H1 (cell line): Measurements from ENCODE around the gene LDLRAD3. TPM values are rescaled to one million over a fixed set of nuclear protein-coding genes. Genes with fewer than 3 reads are reported as not detected.

Experiments
- CTCF ChIA-PET: fragments of 300-600 bp; sonication (Branson Sonifier 250); formaldehyde crosslinking; loops from one replicate; lab custom pipeline; 2021; ENCODE audit not compliant: partially characterized antibody; lab: Charles Lee
- POLR2A ChIA-PET: fragments of 300-600 bp; sonication (Branson Sonifier 250); formaldehyde crosslinking; loops from one replicate; lab custom pipeline; 2021; ENCODE audit warnings: inconsistent platforms; ENCODE audit not compliant: partially characterized antibody; lab: Charles Lee
- DNase-seq, 2 experiments: peaks; one replicate each; pipeline versions ENCODE4 v3.0.0 to v3.0.0-alpha.2; 2010 to 2022; ENCODE audit warnings: low spot score in 2 of 2, low read depth in 1 of 2, mixed read lengths in 1 of 2
- FAIRE-seq: peaks from 2 replicates; lab custom pipeline; 2011; peaks lifted over from hg19 to GRCh38; lab: Jason Lieb, UNC
- H2AFZ ChIP-seq: 2 replicates; pipeline ENCODE4 v1.8.1; 2012; ENCODE audit warnings: low read length, inconsistent platforms
- H2AK5ac ChIP-seq: 2 replicates; pipeline ENCODE4 v1.6.1; 2013; ENCODE audit warnings: low read depth, low read length
- H2BK120ac ChIP-seq: replicated peaks from 2 replicates; pipeline ENCODE3; 2013; ENCODE audit warnings: low read depth, low read length, inconsistent platforms
- H2BK12ac ChIP-seq: 2 replicates; pipeline ENCODE4 v1.6.1; 2013; ENCODE audit warnings: low read depth, low read length
- H2BK15ac ChIP-seq: 2 replicates; pipeline ENCODE4 v1.6.1; 2013; ENCODE audit warnings: low read length
- H2BK20ac ChIP-seq: 2 replicates; pipeline ENCODE4 v1.6.1; 2013; ENCODE audit warnings: low read length
- H2BK5ac ChIP-seq: 2 replicates; pipeline ENCODE4 v1.6.1; 2013; ENCODE audit warnings: low read depth, low read length
- H3K14ac ChIP-seq: 2 replicates; pipeline ENCODE4 v1.6.1; 2013; ENCODE audit warnings: inconsistent platforms; ENCODE audit not compliant: insufficient read length
- H3K18ac ChIP-seq: 2 replicates; pipeline ENCODE4 v1.6.1; 2013; ENCODE audit warnings: low read length; ENCODE audit errors: extremely low read depth
- H3K23ac ChIP-seq: 2 replicates; pipeline ENCODE4 v1.6.1; 2013; ENCODE audit warnings: inconsistent platforms; ENCODE audit not compliant: insufficient read length
- H3K23me2 ChIP-seq: 2 replicates; pipeline ENCODE4 v1.6.1; 2013; ENCODE audit warnings: low read depth, low read length
- H3K27ac ChIP-seq: 2 replicates; pipeline ENCODE4 v1.6.1; 2011; ENCODE audit warnings: low read depth, low read length, inconsistent platforms
- H3K27me3 ChIP-seq, 4 experiments: replicated peaks in 1 of 4; 1 replicate in 1 of 4; 2 replicates in 3 of 4; pipeline versions ENCODE4 v1.6.1 to v1.8.1; 2011 to 2013; ENCODE audit warnings: low read length in 3 of 4, mild to moderate bottlenecking in 3 of 4, inconsistent platforms in 2 of 4, mixed read lengths in 2 of 4, moderate library complexity in 1 of 4; ENCODE audit not compliant: control insufficient read depth in 3 of 4, insufficient read depth in 3 of 4; ENCODE audit errors: extremely low read depth in 1 of 4
- H3K36me3 ChIP-seq, 4 experiments: 2 replicates each; pipeline versions ENCODE4 v1.6.1 to v1.8.1; 2011 to 2013; ENCODE audit warnings: mild to moderate bottlenecking in 4 of 4, low read length in 3 of 4, moderate library complexity in 2 of 4, control low read depth in 1 of 4, inconsistent platforms in 1 of 4; ENCODE audit not compliant: insufficient read depth in 4 of 4, control insufficient read depth in 2 of 4
- H3K4ac ChIP-seq: replicated peaks from 2 replicates; pipeline ENCODE3; 2013; ENCODE audit warnings: low read length, low read depth, mixed read lengths, inconsistent platforms; ENCODE audit not compliant: insufficient read length
- H3K4me1 ChIP-seq, 4 experiments: replicated peaks in 1 of 4; 1 replicate in 1 of 4; 2 replicates in 3 of 4; pipeline versions ENCODE4 v1.6.1 to v1.8.1; 2011 to 2013; ENCODE audit warnings: low read length in 3 of 4, inconsistent platforms in 2 of 4, mixed read lengths in 1 of 4; ENCODE audit not compliant: insufficient read depth in 4 of 4, control insufficient read depth in 3 of 4
- H3K4me2 ChIP-seq, 2 experiments: 2 replicates each; pipeline versions ENCODE4 v1.6.1 to v1.8.1; 2011 to 2013; ENCODE audit warnings: low read depth in 2 of 2, low read length in 2 of 2, control low read depth in 1 of 2, inconsistent platforms in 1 of 2, mild to moderate bottlenecking in 1 of 2; ENCODE audit not compliant: insufficient read depth in 1 of 2
- H3K4me3 ChIP-seq, 4 experiments: fragments of 200-600, 300-600 bp in 1 of 4; sonication (generic), shearing (Covaris generic), sonication (Bioruptor Twin) in 1 of 4; 2 replicates each; pipeline versions ENCODE4 v1.5.1 to v1.8.1; 2011 to 2016; ENCODE audit warnings: low read length in 4 of 4, low read depth in 3 of 4, control low read depth in 2 of 4, inconsistent platforms in 2 of 4, mild to moderate bottlenecking in 2 of 4, mixed read lengths in 1 of 4, moderate library complexity in 1 of 4; ENCODE audit not compliant: insufficient read depth in 2 of 4; ENCODE audit errors: extremely low read depth in 1 of 4
- H3K56ac ChIP-seq: replicated peaks from 2 replicates; pipeline ENCODE3; 2013; ENCODE audit warnings: low read depth, mild to moderate bottlenecking, mixed read lengths, low read length, inconsistent platforms; ENCODE audit not compliant: insufficient read length
- H3K79me1 ChIP-seq: 2 replicates; pipeline ENCODE4 v1.6.1; 2013; ENCODE audit warnings: low read depth, low read length, control low read depth
- H3K79me2 ChIP-seq, 2 experiments: 2 replicates each; pipeline versions ENCODE4 v1.6.1 to v1.8.1; 2012 to 2013; ENCODE audit warnings: low read length in 2 of 2, mild to moderate bottlenecking in 2 of 2, inconsistent platforms in 1 of 2; ENCODE audit not compliant: insufficient read depth in 2 of 2, control insufficient read depth in 1 of 2
- H3K9ac ChIP-seq, 4 experiments: replicated peaks in 1 of 4; 1 replicate in 1 of 4; 2 replicates in 3 of 4; pipeline versions ENCODE4 v1.6.1 to v1.8.1; 2011 to 2013; ENCODE audit warnings: low read depth in 3 of 4, low read length in 3 of 4, control low read depth in 2 of 4, mild to moderate bottlenecking in 2 of 4, moderate library complexity in 2 of 4, inconsistent platforms in 1 of 4; ENCODE audit errors: extremely low read depth in 1 of 4
- H3K9me3 ChIP-seq, 2 experiments: 2 replicates each; pipeline versions ENCODE4 v1.6.1 to v1.8.1; 2012 to 2013; ENCODE audit warnings: mild to moderate bottlenecking in 2 of 2, moderate library complexity in 2 of 2, control low read depth in 1 of 2, inconsistent platforms in 1 of 2, low read depth in 1 of 2, low read length in 1 of 2, mixed read lengths in 1 of 2; ENCODE audit not compliant: insufficient read depth in 2 of 2
- H4K20me1 ChIP-seq, 2 experiments: replicated peaks in 1 of 2; 2 replicates each; pipeline versions ENCODE3 to v1.8.1; 2011 to 2013; ENCODE audit warnings: inconsistent platforms in 2 of 2, low read length in 2 of 2, mild to moderate bottlenecking in 1 of 2; ENCODE audit not compliant: insufficient read depth in 2 of 2, control insufficient read depth in 1 of 2
- H4K5ac ChIP-seq: 2 replicates; pipeline ENCODE4 v1.6.1; 2013; ENCODE audit warnings: low read length, low read depth, mixed read lengths, inconsistent platforms; ENCODE audit not compliant: insufficient read length
- H4K8ac ChIP-seq: 2 replicates; pipeline ENCODE4 v1.8.0; 2013; ENCODE audit warnings: mild to moderate bottlenecking, moderate library complexity, low read length, inconsistent platforms; ENCODE audit not compliant: insufficient read depth; ENCODE audit errors: extremely low read depth
- H4K91ac ChIP-seq: replicated peaks from 2 replicates; pipeline ENCODE3; 2013; ENCODE audit warnings: low read length, mixed read lengths, inconsistent platforms; ENCODE audit not compliant: insufficient read length
- ASH2L ChIP-seq: fragments of 200-600, 300-600 bp; sonication (generic); IDR thresholded peaks from one replicate; pipeline ENCODE4 v1.7.1; 2017; ENCODE audit warnings: low read length
- CEBPB ChIP-seq: IDR thresholded peaks from 2 replicates; pipeline ENCODE4 v1.6.1; 2012; ENCODE audit warnings: low read depth, low read length
- EGR1 ChIP-seq: IDR thresholded peaks from 2 replicates; pipeline ENCODE4 v1.6.1; 2011; ENCODE audit warnings: low read depth, low read length, borderline replicate concordance
- JUN ChIP-seq: IDR thresholded peaks from 2 replicates; pipeline ENCODE4 v1.6.1; 2011; ENCODE audit warnings: low read depth, mild to moderate bottlenecking, improper control_type of control experiment, low read length
- KDM5A ChIP-seq: fragments of 200-600 bp; IDR thresholded peaks from 2 replicates; pipeline ENCODE4 v1.7.1; 2012; ENCODE audit warnings: mild to moderate bottlenecking, low read length, inconsistent platforms, mixed read lengths
- POU5F1 ChIP-seq: IDR thresholded peaks from 2 replicates; pipeline ENCODE4 v1.6.1; 2011; ENCODE audit warnings: low read depth, mild to moderate bottlenecking, low read length, moderate library complexity
- SIX5 ChIP-seq: IDR thresholded peaks from 2 replicates; pipeline ENCODE4 v1.6.1; 2011; ENCODE audit warnings: mild to moderate bottlenecking, low read depth, low read length
- SP2 ChIP-seq: IDR thresholded peaks from 2 replicates; pipeline ENCODE4 v1.6.1; 2012; ENCODE audit warnings: mild to moderate bottlenecking, low read length, inconsistent platforms
- TAF7 ChIP-seq: optimal IDR thresholded peaks from 2 replicates; pipeline ENCODE3; 2011; ENCODE audit warnings: low read depth, mild to moderate bottlenecking, inconsistent platforms, low read length, moderate library complexity, borderline replicate concordance
- TEAD4 ChIP-seq: IDR thresholded peaks from 2 replicates; pipeline ENCODE4 v1.6.1; 2012; ENCODE audit warnings: low read depth, low read length, inconsistent platforms, mixed read lengths
- WGBS, 2 experiments: shearing (Covaris generic) in 1 of 2; methylation state at CpG; one replicate each; pipeline versions ENCODE4 v1.1.6 to v1.1.7; 2013 to 2015; ENCODE audit warnings: low lambda C conversion rate in 2 of 2, mixed read lengths in 2 of 2, inconsistent platforms in 1 of 2, low coverage in 1 of 2, missing lambda C conversion rate in 1 of 2; ENCODE audit not compliant: insufficient replicate concordance in 2 of 2, insufficient coverage in 1 of 2, insufficient read length in 1 of 2; ENCODE audit errors: extremely low coverage in 1 of 2, missing lambda C conversion rate in 1 of 2; 5-methylcytosine and 5-hydroxymethylcytosine counted together
- polyA plus RNA-seq, 7 experiments: library from polyadenylated mRNA; depleted of rRNA in 3 of 7; stranded (reverse) in 5 of 7; unstranded in 2 of 7; fragments of >200 nt in 5 of 7; fragments of 200-250 nt in 2 of 7; gene quantifications; 1 replicate in 5 of 7; 2 replicates in 1 of 7; 4 replicates in 1 of 7; pipeline versions ENCODE4 v1.2.1 to v1.2.3, GENCODE V29; 2011 to 2013; ENCODE audit warnings: missing spikeins in 2 of 7, mixed read lengths in 2 of 7
- total RNA-seq: library from RNA; stranded (reverse); fragmentation: NEBNext Ultra II Directional; extraction: Animal tissue kit (Norgen Biotek cat#: 25700); gene quantifications from 2 replicates; pipeline ENCODE4 v1.2.1, GENCODE V29; 2021
- TF ChIP-seq, protein P1 (sequence below): IDR thresholded peaks from 2 replicates; pipeline ENCODE4 v1.6.1; 2011; ENCODE audit warnings: low read depth, mild to moderate bottlenecking, low read length; ENCODE audit not compliant: insufficient read depth

Gene LDLRAD3
- total and polyA plus RNA-seq, 2 of the 8 experiments (the other 6 are each of a cell fraction or from before 2014, with no cell fraction given), result 18.6 to 22.8 TPM

DNA sequence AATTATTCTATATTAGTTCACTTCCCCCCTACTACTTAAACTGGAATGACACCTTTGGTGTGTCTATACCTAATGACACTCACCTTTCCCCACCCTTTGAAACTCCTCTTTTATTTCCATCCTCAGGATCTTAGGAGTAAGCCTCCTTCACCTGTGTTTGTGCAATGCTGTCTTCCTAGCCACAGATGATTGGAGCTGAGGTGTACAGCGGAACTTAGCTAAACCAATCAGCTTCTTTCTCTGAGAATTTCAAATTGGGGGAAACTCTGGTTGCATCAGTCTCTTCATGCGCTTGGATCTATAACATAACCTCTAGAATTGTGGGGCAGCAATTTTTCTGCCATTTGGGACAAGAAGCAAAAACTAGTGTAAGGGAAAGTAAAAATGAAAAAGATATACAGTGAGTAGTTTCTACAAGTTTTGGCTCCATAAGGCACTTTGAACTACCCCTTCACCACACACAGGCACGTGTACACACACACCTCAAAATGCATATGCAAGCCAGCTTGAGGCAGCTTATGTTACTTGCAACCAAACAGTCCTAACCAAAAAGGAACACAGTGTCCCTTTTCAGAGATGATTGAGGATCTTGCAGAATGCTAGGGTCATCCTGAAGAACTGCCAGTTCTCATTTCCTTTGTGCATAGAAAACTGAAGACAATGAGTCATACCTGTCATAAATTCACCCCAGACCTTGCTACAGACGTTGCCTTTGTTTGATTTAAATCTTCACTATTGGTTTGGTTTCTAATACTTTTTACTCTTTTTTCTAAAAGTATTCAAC is 36.0 kb upstream of the LDLRAD3 start:
- Histone ChIP-seq H3K14ac (no peak overlapping the region), H2AK5ac (no peak overlapping the region), H3K23ac (no peak overlapping the region), H3K27me3 (no peaks in the 10 kb centered on the region), H2AFZ (no peak overlapping the region), H3K23me2 (no peaks in the 10 kb centered on the region), H3K4ac (no peak overlapping the region), H3K4me3 (no peak overlapping the region)
- DNase-seq, result no peak
- POLR2A ChIA-PET, result no interaction called here
- no peak for TF ChIP-seq KDM5A
- TF ChIP-seq, protein P1, sequence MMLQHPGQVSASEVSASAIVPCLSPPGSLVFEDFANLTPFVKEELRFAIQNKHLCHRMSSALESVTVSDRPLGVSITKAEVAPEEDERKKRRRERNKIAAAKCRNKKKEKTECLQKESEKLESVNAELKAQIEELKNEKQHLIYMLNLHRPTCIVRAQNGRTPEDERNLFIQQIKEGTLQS, result no peak
- TF ChIP-seq POU5F1, result no peak
- TF ChIP-seq JUN, result no peak
- no peak for TF ChIP-seq SIX5
- no peak for TF ChIP-seq CEBPB
- TF ChIP-seq TEAD4, result no peak
- no peak for TF ChIP-seq SP2
- TF ChIP-seq EGR1, result no peak
- no peak for TF ChIP-seq TAF7
- no peak for TF ChIP-seq ASH2L
- TF ChIP-seq, all 59 proteins: peak for 0
- Histone ChIP-seq H3K56ac (no peak overlapping the region), H3K9me3 (peaks cover 7 to 10% of the 10 kb centered on the region in 2 experiments; a peak in 3 of 4 replicates), H2BK12ac (no peak overlapping the region), H4K5ac (no peak overlapping the region), H3K27ac (no peak overlapping the region), H3K18ac (no peak overlapping the region), H3K4me2 (no peak overlapping the region), H3K36me3 (no peaks in the 10 kb centered on the region), H3K79me2 (no peaks in the 10 kb centered on the region), H3K9ac (no peak overlapping the region), H2BK15ac (no peak overlapping the region), H2BK20ac (no peak overlapping the region), H4K91ac (no peak overlapping the region), H3K79me1 (no peaks in the 10 kb centered on the region), H4K8ac (no peak overlapping the region), H3K4me1 (no peaks in the 10 kb centered on the region), H2BK120ac (no peak overlapping the region), H2BK5ac (no peak overlapping the region), H4K20me1 (no peaks in the 10 kb centered on the region)
- FAIRE-seq, result no peak
- 46% methylated on average over 4 of the region's 4 CpGs; no CpG with 5 or more reads in 1 of the 2 experiments for WGBS, 2 experiments
- CTCF ChIA-PET, result interaction anchor here (0.8 to 1.0 kb wide), 2 partner anchors 151 to 162 kb away, joined by 3 read pairs; no protein-coding TSS in a partner anchor
